ENCODE measurements around the gene HYI. TPM values are rescaled to one million over a fixed set of nuclear protein-coding genes. Genes with fewer than 3 reads are reported as not detected.
A peak's percentile ranks its signal among the peaks of the same experiment; 100 is the strongest.
"Not testable (repeated sequence)": the region's sequence is repeated elsewhere in the genome, so short reads cannot be mapped to it uniquely, and the experiment has no call there.

Gene HYI
- total RNA-seq, 2 donors from 2014 or later, result 34.4 to 34.8 TPM

DNA sequence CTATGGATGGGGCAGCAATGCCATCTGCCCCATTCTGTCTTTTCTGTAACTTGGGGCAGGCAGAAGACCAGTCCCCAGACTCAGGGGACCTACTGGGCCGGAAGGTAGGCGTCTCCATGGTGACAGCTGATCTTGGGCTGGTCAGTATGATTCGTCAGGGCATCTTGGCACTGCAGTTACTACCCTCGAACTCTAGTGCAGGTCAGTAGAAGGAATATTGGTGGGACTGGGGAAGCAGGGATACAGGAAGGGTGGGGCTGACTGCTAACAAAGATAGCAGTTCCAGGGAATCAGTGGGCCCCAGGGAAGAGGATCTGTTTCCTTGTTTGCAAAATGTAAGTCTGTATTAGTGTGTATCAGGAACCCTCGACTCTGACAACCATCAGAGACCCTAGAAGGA, 37.8 kb downstream of the HYI start:
- Mint-ChIP-seq H3K36me3 (ENCODE audit: low read depth) (peaks cover 36% of the 10 kb centered on the region), H3K27ac (no peak overlapping the region)

DNA sequence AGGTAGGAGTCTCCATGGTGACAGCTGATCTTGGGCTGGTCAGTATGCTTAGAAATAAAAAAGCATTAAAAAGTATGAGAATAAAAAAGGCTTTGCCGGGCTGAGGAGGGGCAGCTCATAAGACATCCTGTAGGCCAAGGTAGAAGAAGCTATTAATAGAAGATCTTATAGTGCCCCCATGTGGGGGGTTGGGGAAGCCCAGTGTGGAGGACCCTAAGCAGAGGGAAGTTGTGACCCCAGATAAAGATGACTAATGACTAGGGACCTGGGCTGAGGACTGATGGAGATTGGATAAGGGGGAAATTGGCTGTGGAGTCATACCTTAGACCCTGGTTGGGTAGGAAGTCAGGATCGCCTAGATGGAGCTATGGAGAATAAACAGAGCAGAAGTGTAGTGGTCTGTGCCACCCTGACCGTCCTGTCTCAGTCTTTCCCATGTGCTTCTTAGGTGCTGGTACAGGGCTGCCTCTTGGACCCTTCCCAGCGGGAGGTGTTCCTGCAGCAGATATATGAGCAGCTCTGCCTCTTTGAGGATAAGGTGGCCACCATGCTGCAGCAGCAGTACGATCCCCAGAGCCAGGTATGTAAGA, 39.0 kb downstream of the HYI start:
- no peak overlapping the region for H3K27ac ChIP-seq (ENCODE audit: low read depth, low read length)
- no peaks in the 10 kb centered on the region for H3K27me3 ChIP-seq (ENCODE audit: control insufficient read depth, insufficient read depth, low read length, poor library complexity, severe bottlenecking)
- Mint-ChIP-seq H3K36me3 (ENCODE audit: low read depth) (peaks cover 33% of the 10 kb centered on the region), H3K4me1 (no peaks in the 10 kb centered on the region), H3K4me3 (no peak overlapping the region), H3K27me3 (ENCODE audit: insufficient read depth) (no peaks in the 10 kb centered on the region), H3K27ac (no peak overlapping the region), H3K9me3 (no peaks in the 10 kb centered on the region)
- TF ChIP-seq CTCF (conservative IDR thresholded peaks at IDR 0.05), result peak; percentile 91
- H3K4me1 ChIP-seq (ENCODE audit: control insufficient read depth, insufficient read depth, low read length), result no peaks in the 10 kb centered on the region
- peak; percentile 92 for DNase-seq
- WGBS, 2 experiments (ENCODE audit: insufficient coverage in 1 of 2, insufficient read length in 1 of 2), result 83 to 88% methylated on average over 3 to 5 of the region's 5 CpGs
- no peaks in the 10 kb centered on the region for H3K9me3 ChIP-seq (ENCODE audit: control insufficient read depth, low read length)
- H3K9ac ChIP-seq (ENCODE audit: extremely low read depth, low read length, poor library complexity, severe bottlenecking), result no peak overlapping the region
- no peak overlapping the region for H3K4me3 ChIP-seq (ENCODE audit: low read length)
- H3K36me3 ChIP-seq (ENCODE audit: control insufficient read depth, insufficient read depth, low read length), result peaks cover 46% of the 10 kb centered on the region

More for the DNA sequence above, 37.8 kb downstream of the HYI start:
- Mint-ChIP-seq H3K27me3 (ENCODE audit: insufficient read depth) (no peaks in the 10 kb centered on the region), H3K9me3 (no peaks in the 10 kb centered on the region), H3K4me1 (no peaks in the 10 kb centered on the region), H3K4me3 (no peak overlapping the region)
- no peak for DNase-seq
- H3K9ac ChIP-seq (ENCODE audit: extremely low read depth, low read length, poor library complexity, severe bottlenecking), result no peak overlapping the region
- H3K27ac ChIP-seq (ENCODE audit: low read depth, low read length), result no peak overlapping the region
- H3K4me1 ChIP-seq (ENCODE audit: control insufficient read depth, insufficient read depth, low read length), result no peaks in the 10 kb centered on the region
- no peaks in the 10 kb centered on the region for H3K9me3 ChIP-seq (ENCODE audit: control insufficient read depth, low read length)
- H3K4me3 ChIP-seq (ENCODE audit: low read length), result no peak overlapping the region
- 93 to 95% methylated on average over 4 to 5 of the region's 5 CpGs for WGBS, 2 experiments (ENCODE audit: insufficient coverage in 1 of 2, insufficient read length in 1 of 2)
- H3K27me3 ChIP-seq (ENCODE audit: control insufficient read depth, insufficient read depth, low read length, poor library complexity, severe bottlenecking), result no peaks in the 10 kb centered on the region
- peaks cover 53% of the 10 kb centered on the region for H3K36me3 ChIP-seq (ENCODE audit: control insufficient read depth, insufficient read depth, low read length)
- TF ChIP-seq CTCF (conservative IDR thresholded peaks at IDR 0.05), result no peak

DNA sequence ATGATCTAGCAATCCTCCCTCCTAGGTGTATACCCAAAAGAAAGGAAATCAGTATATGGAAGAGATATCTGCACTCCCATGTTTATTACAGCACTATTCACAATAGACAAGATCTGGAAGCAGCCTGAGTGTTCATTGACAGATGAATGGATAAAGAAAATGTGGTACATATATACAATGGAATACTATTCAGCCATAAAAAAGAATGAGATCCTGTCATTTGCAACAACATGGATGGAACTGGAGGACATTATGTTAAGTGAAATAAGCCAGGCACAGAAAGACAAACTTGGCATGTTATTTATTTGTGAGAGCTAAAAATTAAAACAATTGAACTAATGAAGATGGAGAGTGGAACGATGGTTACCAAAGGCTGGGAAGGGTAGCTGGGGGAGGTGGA, 40.3 kb downstream of the HYI start:
- not testable (repeated sequence) for H3K4me3 Mint-ChIP-seq; H3K9me3 ChIP-seq (ENCODE audit: control insufficient read depth, low read length); DNase-seq; H3K4me1 ChIP-seq (ENCODE audit: control insufficient read depth, insufficient read depth, low read length); H3K27ac ChIP-seq (ENCODE audit: low read depth, low read length); H3K27me3 Mint-ChIP-seq (ENCODE audit: insufficient read depth); H3K9me3 Mint-ChIP-seq; H3K9ac ChIP-seq (ENCODE audit: extremely low read depth, low read length, poor library complexity, severe bottlenecking); H3K27ac Mint-ChIP-seq; H3K4me1 Mint-ChIP-seq; H3K27me3 ChIP-seq (ENCODE audit: control insufficient read depth, insufficient read depth, low read length, poor library complexity, severe bottlenecking); H3K4me3 ChIP-seq (ENCODE audit: low read length)
- WGBS, 2 experiments (ENCODE audit: insufficient coverage in 1 of 2, insufficient read length in 1 of 2), result 86 to 100% methylated on average over 1 of the region's 1 CpG
- peaks cover 34% of the 10 kb centered on the region for H3K36me3 Mint-ChIP-seq (ENCODE audit: low read depth)
- H3K36me3 ChIP-seq (ENCODE audit: control insufficient read depth, insufficient read depth, low read length), result peaks cover 37% of the 10 kb centered on the region

GRCh38 chr1:43410571-43410970, 43.2 kb downstream of the HYI start:
- Histone ChIP-seq H3K9ac (ENCODE audit: extremely low read depth, low read length, poor library complexity, severe bottlenecking) (no peak overlapping the region), H3K27ac (ENCODE audit: low read depth, low read length) (no peak overlapping the region), H3K27me3 (ENCODE audit: control insufficient read depth, insufficient read depth, low read length, poor library complexity, severe bottlenecking) (no peaks in the 10 kb centered on the region), H3K4me1 (ENCODE audit: control insufficient read depth, insufficient read depth, low read length) (no peaks in the 10 kb centered on the region), H3K36me3 (ENCODE audit: control insufficient read depth, insufficient read depth, low read length) (peaks cover 36% of the 10 kb centered on the region), H3K4me3 (ENCODE audit: low read length) (no peak overlapping the region), H3K9me3 (ENCODE audit: control insufficient read depth, low read length) (no peaks in the 10 kb centered on the region)
- Mint-ChIP-seq H3K4me3 (no peak overlapping the region), H3K4me1 (no peaks in the 10 kb centered on the region), H3K27me3 (ENCODE audit: insufficient read depth) (no peaks in the 10 kb centered on the region), H3K27ac (no peak overlapping the region), H3K9me3 (no peaks in the 10 kb centered on the region), H3K36me3 (ENCODE audit: low read depth) (peaks cover 56% of the 10 kb centered on the region)
- TF ChIP-seq CTCF (conservative IDR thresholded peaks at IDR 0.05), result no peak
- no peak for DNase-seq
- 96 to 100% methylated on average over 1 to 3 of the region's 3 CpGs for WGBS, 2 experiments (ENCODE audit: insufficient coverage in 1 of 2, insufficient read length in 1 of 2)
